ENCODE results near the gene ALCAM.

Gene ALCAM

GRCh38 chr3:105463620-105464019, 96.9 kb downstream of the ALCAM start:
- H3K4me3 ChIP-seq (ENCODE audit: low read length) = no peak overlapping the region
- no peak for TF ChIP-seq CTCF (conservative IDR thresholded peaks at IDR 0.05; ENCODE audit: low read length)
- no peak for DNase-seq (ENCODE audit: low read depth)

- DNase-seq (ENCODE audit: low read depth) = no peak
- no peak for TF ChIP-seq CTCF (conservative IDR thresholded peaks at IDR 0.05; ENCODE audit: low read length)
Measured at GRCh38 chr3:105465251-105465853, 98.6 kb downstream of the ALCAM start.

DNA sequence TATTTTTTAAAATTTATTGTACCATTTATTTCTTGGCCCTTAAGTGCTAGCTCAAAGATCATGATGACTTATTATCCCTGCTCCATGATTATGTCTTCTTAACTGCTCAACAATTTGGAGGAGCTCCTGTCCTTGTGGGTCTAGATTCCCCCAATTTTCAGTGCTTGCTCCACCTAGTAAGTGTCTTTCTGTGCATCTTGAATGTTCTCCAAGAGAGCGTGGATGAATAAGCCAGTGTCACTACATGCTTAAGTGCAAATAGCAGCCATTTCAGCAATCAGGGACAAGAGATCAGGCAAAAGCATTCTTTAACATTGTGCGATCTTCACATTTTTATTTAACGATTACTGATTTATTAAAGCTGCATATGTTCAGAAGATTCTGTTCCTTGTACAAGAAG, 99.4 kb downstream of the ALCAM start:
- no peak for DNase-seq (ENCODE audit: low read depth)
- no peak overlapping the region for H3K4me3 ChIP-seq (ENCODE audit: low read length)
- no peak for TF ChIP-seq CTCF (conservative IDR thresholded peaks at IDR 0.05; ENCODE audit: low read length)

More at GRCh38 chr3:105465251-105465853, 98.6 kb downstream of the ALCAM start:
- H3K4me3 ChIP-seq (ENCODE audit: low read length) = no peak overlapping the region

DNA sequence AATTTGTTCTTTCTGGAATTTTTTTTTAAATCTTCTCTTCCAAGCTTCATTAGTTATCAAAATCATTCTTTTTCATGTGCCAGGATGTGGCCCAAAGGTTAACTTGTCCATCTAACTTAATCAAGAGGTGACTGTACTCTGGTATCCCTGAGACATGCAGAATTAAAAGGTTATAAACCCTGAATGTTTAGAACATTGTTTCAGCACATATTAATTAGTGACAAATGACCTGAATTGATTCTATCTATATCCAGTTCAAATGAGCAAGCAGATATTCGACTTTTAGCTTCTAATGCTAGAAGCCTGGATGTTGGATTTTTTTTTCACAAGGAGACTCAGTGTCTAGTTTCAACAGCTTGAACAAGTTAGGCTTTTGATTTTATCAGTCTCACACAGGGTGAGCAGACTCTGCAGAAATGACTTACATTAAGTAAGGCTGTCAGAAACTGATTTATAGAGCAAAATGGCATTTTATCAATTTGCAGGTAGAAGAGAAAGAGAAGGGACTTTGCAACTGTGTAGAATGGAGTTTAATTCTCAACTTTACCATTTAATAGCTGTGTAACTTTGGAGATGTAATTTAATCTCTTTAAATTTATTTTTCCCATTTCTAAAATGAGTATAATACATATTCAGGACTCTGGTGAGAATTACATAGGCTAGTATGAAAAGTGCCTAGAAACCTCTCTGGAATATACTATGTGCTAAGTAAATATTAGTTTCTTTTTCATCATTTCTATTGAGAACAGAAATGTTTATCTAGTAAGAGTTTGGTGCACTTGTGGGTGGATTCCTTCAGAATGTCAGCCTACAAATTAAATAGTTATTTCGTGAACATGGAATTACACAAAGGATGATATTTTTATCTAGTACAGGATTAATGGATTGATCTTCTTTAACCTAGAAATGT, 100.0 kb downstream of the ALCAM start:
- peak; percentile 33 for DNase-seq (ENCODE audit: low read depth)
- no peak for TF ChIP-seq CTCF (conservative IDR thresholded peaks at IDR 0.05; ENCODE audit: low read length)
- no peak overlapping the region for H3K4me3 ChIP-seq (ENCODE audit: low read length)

DNA sequence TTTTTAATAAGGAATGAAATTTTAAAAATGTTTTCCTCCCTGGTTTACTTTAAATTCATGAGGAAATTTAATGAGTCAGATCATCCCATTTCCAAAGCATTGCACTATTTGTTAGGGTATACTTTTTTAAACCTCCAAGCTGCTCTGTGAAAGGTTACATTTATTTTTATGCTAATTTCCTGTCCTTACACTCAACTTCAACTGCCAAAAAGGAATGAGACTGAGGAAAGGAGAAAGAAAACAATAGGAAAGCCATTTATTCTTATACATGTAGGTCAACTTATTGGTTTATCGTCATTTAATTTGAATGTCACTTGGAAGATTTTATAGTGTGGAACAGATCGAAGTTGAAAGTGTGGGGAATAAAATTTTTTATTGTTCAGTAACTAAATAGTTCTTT, 104.1 kb downstream of the ALCAM start:
- H3K4me3 ChIP-seq (ENCODE audit: low read length) = no peak overlapping the region
- no peak for TF ChIP-seq CTCF (conservative IDR thresholded peaks at IDR 0.05; ENCODE audit: low read length)
- no peak for DNase-seq (ENCODE audit: low read depth)

- no peak overlapping the region for H3K4me3 ChIP-seq (ENCODE audit: low read length)
- DNase-seq (ENCODE audit: low read depth) = peak; percentile 97
- TF ChIP-seq CTCF (conservative IDR thresholded peaks at IDR 0.05; ENCODE audit: low read length) = no peak
Measured at GRCh38 chr3:105473521-105474223, 107.0 kb downstream of the ALCAM start.
